Ovary (tissue), 3 donors: Measurements from ENCODE around the gene SPDYE6.
"Not testable (repeated sequence)": the region's sequence is repeated elsewhere in the genome, so short reads cannot be mapped to it uniquely, and the experiment has no call there.

Experiments used
- EP300 ChIP-seq: sonication (generic); formaldehyde crosslinking; IDR thresholded peaks from one replicate; pipeline ENCODE4 v1.6.1; 2017; ENCODE audit warnings: antibody characterized with exemption
- TF ChIP-seq, protein P1 (sequence below), 3 donors: fragments of 450-650 bp in 2 of 3; fragments of 200-600 bp in 1 of 3; IDR thresholded peaks; one replicate each; pipeline versions ENCODE4 v1.5.1 to v1.8.0; 2016 to 2022; ENCODE audit warnings: antibody characterized with exemption in 3 of 3, mild to moderate bottlenecking in 1 of 3
- donor health status: DM: no; HTN: no; CAD: no.

- TF ChIP-seq, protein P1, sequence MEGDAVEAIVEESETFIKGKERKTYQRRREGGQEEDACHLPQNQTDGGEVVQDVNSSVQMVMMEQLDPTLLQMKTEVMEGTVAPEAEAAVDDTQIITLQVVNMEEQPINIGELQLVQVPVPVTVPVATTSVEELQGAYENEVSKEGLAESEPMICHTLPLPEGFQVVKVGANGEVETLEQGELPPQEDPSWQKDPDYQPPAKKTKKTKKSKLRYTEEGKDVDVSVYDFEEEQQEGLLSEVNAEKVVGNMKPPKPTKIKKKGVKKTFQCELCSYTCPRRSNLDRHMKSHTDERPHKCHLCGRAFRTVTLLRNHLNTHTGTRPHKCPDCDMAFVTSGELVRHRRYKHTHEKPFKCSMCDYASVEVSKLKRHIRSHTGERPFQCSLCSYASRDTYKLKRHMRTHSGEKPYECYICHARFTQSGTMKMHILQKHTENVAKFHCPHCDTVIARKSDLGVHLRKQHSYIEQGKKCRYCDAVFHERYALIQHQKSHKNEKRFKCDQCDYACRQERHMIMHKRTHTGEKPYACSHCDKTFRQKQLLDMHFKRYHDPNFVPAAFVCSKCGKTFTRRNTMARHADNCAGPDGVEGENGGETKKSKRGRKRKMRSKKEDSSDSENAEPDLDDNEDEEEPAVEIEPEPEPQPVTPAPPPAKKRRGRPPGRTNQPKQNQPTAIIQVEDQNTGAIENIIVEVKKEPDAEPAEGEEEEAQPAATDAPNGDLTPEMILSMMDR (IDR thresholded peaks at IDR 0.05), result not testable (repeated sequence)
- TF ChIP-seq EP300, result not testable (repeated sequence)
Measured at GRCh38 chr7:102404862-102405188, 48.6 kb upstream of the SPDYE6 start.
